ENCODE data around the gene SPINK7.

- TF ChIP-seq, protein P1, sequence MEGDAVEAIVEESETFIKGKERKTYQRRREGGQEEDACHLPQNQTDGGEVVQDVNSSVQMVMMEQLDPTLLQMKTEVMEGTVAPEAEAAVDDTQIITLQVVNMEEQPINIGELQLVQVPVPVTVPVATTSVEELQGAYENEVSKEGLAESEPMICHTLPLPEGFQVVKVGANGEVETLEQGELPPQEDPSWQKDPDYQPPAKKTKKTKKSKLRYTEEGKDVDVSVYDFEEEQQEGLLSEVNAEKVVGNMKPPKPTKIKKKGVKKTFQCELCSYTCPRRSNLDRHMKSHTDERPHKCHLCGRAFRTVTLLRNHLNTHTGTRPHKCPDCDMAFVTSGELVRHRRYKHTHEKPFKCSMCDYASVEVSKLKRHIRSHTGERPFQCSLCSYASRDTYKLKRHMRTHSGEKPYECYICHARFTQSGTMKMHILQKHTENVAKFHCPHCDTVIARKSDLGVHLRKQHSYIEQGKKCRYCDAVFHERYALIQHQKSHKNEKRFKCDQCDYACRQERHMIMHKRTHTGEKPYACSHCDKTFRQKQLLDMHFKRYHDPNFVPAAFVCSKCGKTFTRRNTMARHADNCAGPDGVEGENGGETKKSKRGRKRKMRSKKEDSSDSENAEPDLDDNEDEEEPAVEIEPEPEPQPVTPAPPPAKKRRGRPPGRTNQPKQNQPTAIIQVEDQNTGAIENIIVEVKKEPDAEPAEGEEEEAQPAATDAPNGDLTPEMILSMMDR (IDR thresholded peaks at IDR 0.05), result no peak
- no peak for TF ChIP-seq REST (IDR thresholded peaks at IDR 0.05; ENCODE audit: low read depth, low read length)
- TF ChIP-seq CHD2 (IDR thresholded peaks at IDR 0.05; ENCODE audit: low read length, partially characterized antibody), result no peak
- no peak for TF ChIP-seq RXRA (IDR thresholded peaks at IDR 0.05; ENCODE audit: borderline replicate concordance, low read depth)
- TF ChIP-seq, protein P2, sequence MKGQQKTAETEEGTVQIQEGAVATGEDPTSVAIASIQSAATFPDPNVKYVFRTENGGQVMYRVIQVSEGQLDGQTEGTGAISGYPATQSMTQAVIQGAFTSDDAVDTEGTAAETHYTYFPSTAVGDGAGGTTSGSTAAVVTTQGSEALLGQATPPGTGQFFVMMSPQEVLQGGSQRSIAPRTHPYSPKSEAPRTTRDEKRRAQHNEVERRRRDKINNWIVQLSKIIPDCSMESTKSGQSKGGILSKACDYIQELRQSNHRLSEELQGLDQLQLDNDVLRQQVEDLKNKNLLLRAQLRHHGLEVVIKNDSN (IDR thresholded peaks at IDR 0.05; ENCODE audit: borderline replicate concordance, low read depth), result no peak
- TF ChIP-seq, protein P3, sequence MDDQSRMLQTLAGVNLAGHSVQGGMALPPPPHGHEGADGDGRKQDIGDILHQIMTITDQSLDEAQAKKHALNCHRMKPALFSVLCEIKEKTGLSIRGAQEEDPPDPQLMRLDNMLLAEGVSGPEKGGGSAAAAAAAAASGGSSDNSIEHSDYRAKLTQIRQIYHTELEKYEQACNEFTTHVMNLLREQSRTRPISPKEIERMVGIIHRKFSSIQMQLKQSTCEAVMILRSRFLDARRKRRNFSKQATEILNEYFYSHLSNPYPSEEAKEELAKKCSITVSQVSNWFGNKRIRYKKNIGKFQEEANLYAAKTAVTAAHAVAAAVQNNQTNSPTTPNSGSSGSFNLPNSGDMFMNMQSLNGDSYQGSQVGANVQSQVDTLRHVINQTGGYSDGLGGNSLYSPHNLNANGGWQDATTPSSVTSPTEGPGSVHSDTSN (IDR thresholded peaks at IDR 0.05), result no peak
- TF ChIP-seq YY1 (IDR thresholded peaks at IDR 0.05; ENCODE audit: low read depth), result no peak
- no peak for TF ChIP-seq EZH2phosphoT487 (IDR thresholded peaks at IDR 0.05; ENCODE audit: borderline replicate concordance, low read depth)
- no peak for TF ChIP-seq POLR2AphosphoS5 (IDR thresholded peaks at IDR 0.05; ENCODE audit: low read depth, low read length)
These were observed 30.3 kb downstream of the SPINK7 start for GRCh38 chr5:148342371-148343045.
